HepG2 (cell line): Measurements from ENCODE around the gene COG1. TPM values are rescaled to one million over a fixed set of nuclear protein-coding genes. Genes with fewer than 3 reads are reported as not detected.

Experiments used
- CENPX ChIP-seq: sonication (generic); formaldehyde crosslinking; IDR thresholded peaks from 2 replicates; pipeline ENCODE4 v1.9.0; 2021; ENCODE audit warnings: mild to moderate bottlenecking, missing genetic modification reagents, moderate library complexity
- ESRRA ChIP-seq: sonication (generic); formaldehyde crosslinking; IDR thresholded peaks from 2 replicates; pipeline ENCODE4 v1.5.1; 2020; ENCODE audit warnings: mild to moderate bottlenecking, low read depth, missing genetic modification reagents
- FOXO4 ChIP-seq: sonication (generic); formaldehyde crosslinking; conservative IDR thresholded peaks from 2 replicates; pipeline ENCODE4 v1.8.1; 2023; ENCODE audit warnings: missing genetic modification reagents
- PAWR ChIP-seq: sonication (generic); formaldehyde crosslinking; IDR thresholded peaks from 2 replicates; pipeline ENCODE4 v1.4.0; 2020; ENCODE audit warnings: missing genetic modification reagents, mild to moderate bottlenecking, borderline replicate concordance
- PHF20 ChIP-seq: sonication (generic); formaldehyde crosslinking; IDR thresholded peaks from 2 replicates; pipeline ENCODE4 v1.5.0; 2020; ENCODE audit warnings: mild to moderate bottlenecking, missing genetic modification reagents
- PREB ChIP-seq: sonication (generic); formaldehyde crosslinking; IDR thresholded peaks from 2 replicates; pipeline ENCODE4 v1.4.0; 2020; ENCODE audit warnings: missing genetic modification reagents
- SSRP1 ChIP-seq: IDR thresholded peaks from 2 replicates; pipeline ENCODE4 v1.6.1; 2016; ENCODE audit warnings: control low read depth
- TEAD2 ChIP-seq: sonication (generic); formaldehyde crosslinking; IDR thresholded peaks from 2 replicates; pipeline ENCODE4 v1.9.0; 2021; ENCODE audit warnings: missing genetic modification reagents
- ZBTB1 ChIP-seq: sonication (generic); formaldehyde crosslinking; IDR thresholded peaks from 2 replicates; pipeline ENCODE4 v1.4.0; 2020; ENCODE audit warnings: missing genetic modification reagents, borderline replicate concordance
- ZBTB38 ChIP-seq: sonication (generic); formaldehyde crosslinking; IDR thresholded peaks from 2 replicates; pipeline ENCODE4 v1.5.1; 2020; ENCODE audit warnings: mild to moderate bottlenecking, missing genetic modification reagents
- ZNF10 ChIP-seq: sonication (generic); formaldehyde crosslinking; IDR thresholded peaks from 2 replicates; pipeline ENCODE4 v1.4.0; 2020; ENCODE audit warnings: mild to moderate bottlenecking, low read depth, missing genetic modification reagents, borderline replicate concordance
- ZNF160 ChIP-seq: sonication (generic); formaldehyde crosslinking; IDR thresholded peaks from 2 replicates; pipeline ENCODE4 v1.8.0; 2022; ENCODE audit warnings: mild to moderate bottlenecking, inconsistent platforms, missing genetic modification reagents
- ZNF205 ChIP-seq: IDR thresholded peaks from 2 replicates; pipeline ENCODE4 v1.6.1; 2018; ENCODE audit warnings: missing biosample characterization, missing genetic modification reagents
- ZNF317 ChIP-seq: sonication (generic); formaldehyde crosslinking; IDR thresholded peaks from 2 replicates; pipeline ENCODE4 v1.5.0; 2020; ENCODE audit warnings: mild to moderate bottlenecking, missing genetic modification reagents
- ZNF446 ChIP-seq: sonication (generic); formaldehyde crosslinking; IDR thresholded peaks from 2 replicates; pipeline ENCODE4 v1.5.0; 2020; ENCODE audit warnings: mild to moderate bottlenecking, missing genetic modification reagents
- ZNF512 ChIP-seq: sonication (generic); formaldehyde crosslinking; IDR thresholded peaks from 2 replicates; pipeline ENCODE4 v1.4.0; 2020; ENCODE audit warnings: mild to moderate bottlenecking, missing genetic modification reagents
- ZNF576 ChIP-seq: sonication (generic); formaldehyde crosslinking; IDR thresholded peaks from 2 replicates; pipeline ENCODE4 v1.4.0; 2020; ENCODE audit warnings: mild to moderate bottlenecking, missing genetic modification reagents
- ZNF609 ChIP-seq: sonication (generic); formaldehyde crosslinking; IDR thresholded peaks from 2 replicates; pipeline ENCODE4 v1.4.0; 2020; ENCODE audit warnings: mild to moderate bottlenecking, missing genetic modification reagents, borderline replicate concordance
- ZNF644 ChIP-seq: IDR thresholded peaks from 2 replicates; pipeline ENCODE4 v1.6.1; 2016; ENCODE audit warnings: low read depth
- ZNF713 ChIP-seq: sonication (generic); formaldehyde crosslinking; IDR thresholded peaks from 2 replicates; pipeline ENCODE4 v1.4.0; 2020; ENCODE audit warnings: mild to moderate bottlenecking, missing genetic modification reagents
- polyA plus RNA-seq, 8 experiments: library from polyadenylated mRNA; depleted of rRNA in 3 of 8; stranded (reverse) in 7 of 8; unstranded in 1 of 8; fragments of >200 nt; fragmentation: Illumina TruSeq in 4 of 8; extraction: Trizol in 4 of 8; gene quantifications; 2 replicates each; pipeline versions ENCODE4 v1.2.1 to v1.2.3, GENCODE V29; 2011 to 2016; ENCODE audit warnings: low read depth in 4 of 8, missing spikeins in 1 of 8, mixed read lengths in 1 of 8; ENCODE audit not compliant: insufficient read depth in 1 of 8
- total RNA-seq, 5 experiments: library from RNA; depleted of rRNA; stranded (reverse); fragments of >200 nt; fragmentation: Illumina TruSeq; extraction: Trizol; gene quantifications; 2 replicates each; pipeline ENCODE4 v1.2.3, GENCODE V29; 2016; ENCODE audit warnings: low read depth in 1 of 5
- TF ChIP-seq, protein P1 (sequence below): sonication (generic); formaldehyde crosslinking; IDR thresholded peaks from 2 replicates; pipeline ENCODE4 v1.8.1; 2023; ENCODE audit warnings: mild to moderate bottlenecking, moderate library complexity, missing genetic modification reagents

The COG1 gene
- total and polyA plus RNA-seq, 2 of the 13 experiments (the other 11 are each of a cell fraction or from before 2014, with no cell fraction given): 36.6 to 39.7 TPM

GRCh38 chr17:73205459-73205961, 12.7 kb downstream of the COG1 start (continued):
- TF ChIP-seq FOXO4 (CRISPR knock-in tag) (no peak), ZNF713 (CRISPR knock-in tag) (no peak), CENPX (no peak), ZNF317 (CRISPR knock-in tag) (no peak), ZNF160 (CRISPR knock-in tag) (no peak), ESRRA (CRISPR knock-in tag) (no peak), ZNF609 (no peak), ZNF576 (CRISPR knock-in tag) (no peak), ZNF644 (peak; percentile 76; the same call in 1 of the 2 replicates), PREB (no peak), TEAD2 (CRISPR knock-in tag) (no peak), PAWR (CRISPR knock-in tag) (no peak), ZNF512 (CRISPR knock-in tag) (no peak), SSRP1 (CRISPR knock-in tag) (peak; percentile 66; the same call in 1 of the 2 replicates), ZNF205 (CRISPR knock-in tag) (no peak), ZBTB1 (CRISPR knock-in tag) (no peak), ZBTB38 (CRISPR knock-in tag) (peak; percentile 40; the same call in 1 of the 2 replicates), ZNF10 (CRISPR knock-in tag) (no peak), PHF20 (CRISPR knock-in tag) (no peak), ZNF446 (CRISPR knock-in tag) (no peak)
- TF ChIP-seq, protein P1, sequence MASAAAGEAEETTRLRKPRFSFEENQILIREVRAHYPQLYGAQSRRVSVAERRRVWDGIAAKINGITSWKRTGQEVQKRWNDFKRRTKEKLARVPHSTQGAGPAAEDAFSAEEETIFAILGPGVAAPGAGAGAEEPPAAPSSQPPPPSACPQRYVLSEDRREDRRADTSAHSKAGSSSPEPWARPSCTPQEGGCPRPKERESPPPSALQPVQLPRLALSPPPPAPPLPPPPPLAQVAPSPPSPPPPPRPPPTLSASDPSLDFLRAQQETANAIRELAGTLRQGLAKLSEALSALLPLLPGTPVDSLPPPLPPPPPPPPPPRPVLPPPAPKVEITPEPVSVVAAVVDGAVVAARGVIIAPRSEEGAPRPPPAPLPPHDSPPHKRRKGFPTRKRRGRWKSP (CRISPR knock-in tag): no peak
